Measurements from ENCODE around the gene SEZ6L. TPM values are rescaled to one million over a fixed set of nuclear protein-coding genes. Genes with fewer than 3 reads are reported as not detected.

SEZ6L gene
- total RNA-seq, 2 experiments from 2014 or later = not detected

- POLR2A ChIA-PET = interaction anchor here (1.0 to 3.6 kb wide), 5 partner anchors 14 to 244 kb away, joined by 3 to 25 read pairs (median 8); partner anchors contain the start of genes HPS4 and SRRD
- DNase-seq (no peak), ATAC-seq (peak; percentile 24)
- H3K4me1 Mint-ChIP-seq (ENCODE audit: low read depth) = peaks cover 58% of the 10 kb centered on the region
- no peaks in the 10 kb centered on the region for H3K9me3 Mint-ChIP-seq (ENCODE audit: insufficient read depth)
- peak overlapping the region; percentile 79 for H3K27ac Mint-ChIP-seq
- H3K4me3 Mint-ChIP-seq = peak overlapping the region; percentile 69
- peaks cover 15% of the 10 kb centered on the region for H3K27me3 Mint-ChIP-seq (ENCODE audit: low read depth)
- peaks cover 19% of the 10 kb centered on the region for H3K36me3 Mint-ChIP-seq (ENCODE audit: low read depth)
- CTCF ChIA-PET = interaction anchor here (1.8 to 3.2 kb wide), 4 partner anchors 31 to 65 kb away, joined by 5 to 24 read pairs (median 8); no protein-coding TSS in a partner anchor
These were observed 260.4 kb downstream of the SEZ6L start for GRCh38 chr22:26429458-26430286.

- DNase-seq (no peak), ATAC-seq (no peak)
- Mint-ChIP-seq H3K9me3 (ENCODE audit: insufficient read depth) (no peaks in the 10 kb centered on the region), H3K4me3 (peak overlapping the region; percentile 69), H3K4me1 (ENCODE audit: low read depth) (peaks cover 66% of the 10 kb centered on the region), H3K27ac (peak overlapping the region; percentile 79), H3K36me3 (ENCODE audit: low read depth) (peaks cover 25% of the 10 kb centered on the region), H3K27me3 (ENCODE audit: low read depth) (peaks cover 11% of the 10 kb centered on the region)
- POLR2A ChIA-PET = interaction anchor here (1.0 to 3.6 kb wide), 4 partner anchors 11 to 243 kb away, joined by 3 to 25 read pairs (median 8); partner anchors contain the start of genes HPS4 and SRRD
- CTCF ChIA-PET = interaction anchor here (0.7 to 3.2 kb wide), 12 partner anchors 9 to 236 kb away, joined by 3 to 24 read pairs (median 6); no protein-coding TSS in a partner anchor
These were observed 261.3 kb downstream of the SEZ6L start for GRCh38 chr22:26430600-26430999.

DNA sequence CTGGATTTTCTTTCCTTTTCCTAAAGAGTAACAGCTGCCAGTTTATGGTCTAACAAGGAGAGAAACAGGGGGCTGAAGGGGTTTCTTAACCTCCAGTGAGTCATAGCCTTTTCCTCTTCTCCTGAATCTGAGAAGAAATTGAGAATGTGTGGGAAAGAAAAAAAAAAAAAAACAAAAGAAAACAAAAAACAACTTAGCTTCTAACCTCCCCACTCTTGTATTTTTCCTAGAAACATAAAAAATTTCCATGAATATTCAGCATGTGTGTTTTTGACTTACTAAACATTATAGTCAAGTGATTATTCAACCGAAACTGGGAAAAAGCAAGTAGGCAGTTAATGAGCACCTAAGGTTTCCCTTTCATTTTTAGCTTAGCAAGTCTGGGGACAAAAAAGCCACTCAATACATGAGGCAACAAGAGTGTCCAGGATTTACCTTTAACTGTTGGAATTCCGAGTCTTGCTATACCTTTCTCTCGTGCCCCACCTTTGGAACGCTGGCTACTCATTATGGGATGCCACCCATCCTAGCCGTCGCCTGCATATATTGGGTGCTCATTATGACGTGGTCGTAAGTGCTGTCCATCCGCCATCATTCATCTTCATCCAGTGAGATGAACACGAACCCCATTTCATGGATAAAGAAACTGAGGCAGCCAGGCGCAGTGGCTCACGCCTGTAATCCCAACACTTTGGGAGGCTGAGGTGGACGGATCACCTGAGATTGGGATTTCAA lies 262.2 kb downstream of the SEZ6L start:
- no peaks in the 10 kb centered on the region for H3K9me3 Mint-ChIP-seq (ENCODE audit: insufficient read depth)
- H3K27me3 Mint-ChIP-seq (ENCODE audit: low read depth) = peaks cover 6% of the 10 kb centered on the region
- no peak for ATAC-seq
- H3K36me3 Mint-ChIP-seq (ENCODE audit: low read depth) = peaks cover 31% of the 10 kb centered on the region
- ChIA-PET CTCF (interaction anchor here (0.7 to 3.2 kb wide), 11 partner anchors 8 to 235 kb away, joined by 3 to 24 read pairs (median 6); no protein-coding TSS in a partner anchor), POLR2A (interaction anchor here (1.2 to 3.6 kb wide), 3 partner anchors 10 to 242 kb away, joined by 3 to 25 read pairs (median 12); partner anchors contain the start of genes HPS4 and SRRD)
- H3K4me1 Mint-ChIP-seq (ENCODE audit: low read depth) = peaks cover 75% of the 10 kb centered on the region
- peak overlapping the region; percentile 79 for H3K27ac Mint-ChIP-seq
- peak overlapping the region; percentile 69 for H3K4me3 Mint-ChIP-seq
- DNase-seq = no peak

DNA sequence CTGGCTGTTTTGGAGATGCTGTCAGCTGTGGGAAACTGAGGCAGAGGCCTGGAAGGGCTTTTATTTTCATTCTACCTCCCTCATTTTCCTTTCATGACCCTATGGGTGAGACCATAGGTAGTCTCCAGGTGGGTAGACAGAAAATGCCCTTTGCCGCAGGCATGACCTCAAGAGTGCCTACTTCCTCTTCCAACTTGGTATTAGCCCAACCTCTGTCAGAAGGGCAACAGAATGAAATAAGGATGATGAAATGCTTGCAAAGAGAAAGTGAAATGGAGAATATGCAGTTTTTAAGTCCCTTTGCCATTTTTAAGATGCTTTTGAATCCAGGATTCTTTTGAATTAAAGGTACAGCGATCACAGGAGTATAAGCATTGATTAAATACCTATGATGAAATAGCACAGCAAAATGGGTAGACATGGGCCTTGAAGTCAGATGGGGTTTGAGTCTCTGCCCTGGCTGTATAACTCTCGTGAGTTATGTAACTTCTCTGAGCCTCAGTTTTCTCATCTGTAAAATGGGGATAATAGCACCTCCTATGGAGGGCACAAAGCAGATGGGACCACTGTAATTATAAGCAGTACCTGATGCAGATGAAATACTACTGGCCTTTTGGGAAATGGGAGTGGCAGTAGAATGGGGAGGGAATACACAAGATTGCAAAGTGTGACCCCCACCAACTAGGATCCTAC lies 263.5 kb downstream of the SEZ6L start:
- no peaks in the 10 kb centered on the region for H3K27me3 Mint-ChIP-seq (ENCODE audit: low read depth)
- peaks cover 36% of the 10 kb centered on the region for H3K36me3 Mint-ChIP-seq (ENCODE audit: low read depth)
- H3K4me3 Mint-ChIP-seq = no peak overlapping the region
- H3K4me1 Mint-ChIP-seq (ENCODE audit: low read depth) = peaks cover 77% of the 10 kb centered on the region
- CTCF ChIA-PET = interaction anchor here (3.2 kb wide), 1 partner anchor 29 kb away, joined by 24 read pairs; no protein-coding TSS in a partner anchor
- DNase-seq = no peak
- H3K9me3 Mint-ChIP-seq (ENCODE audit: insufficient read depth) = no peaks in the 10 kb centered on the region
- ATAC-seq = no peak
- POLR2A ChIA-PET = interaction anchor here (3.6 kb wide), 1 partner anchor 49 kb away, joined by 25 read pairs; the partner anchor contains the start of genes HPS4 and SRRD
- peak overlapping the region; percentile 79 for H3K27ac Mint-ChIP-seq

All from activated CD8-positive, alpha-beta T cell treated with anti-CD3 and anti-CD28 coated beads, Interleukin-2, amount 10 ng/mL, durations not matched to agents 7 days and 5 days (primary cell).